ENCODE measurements around the gene OMP.
A peak's percentile ranks its signal among the peaks of the same experiment; 100 is the strongest.

Gene OMP

DNA sequence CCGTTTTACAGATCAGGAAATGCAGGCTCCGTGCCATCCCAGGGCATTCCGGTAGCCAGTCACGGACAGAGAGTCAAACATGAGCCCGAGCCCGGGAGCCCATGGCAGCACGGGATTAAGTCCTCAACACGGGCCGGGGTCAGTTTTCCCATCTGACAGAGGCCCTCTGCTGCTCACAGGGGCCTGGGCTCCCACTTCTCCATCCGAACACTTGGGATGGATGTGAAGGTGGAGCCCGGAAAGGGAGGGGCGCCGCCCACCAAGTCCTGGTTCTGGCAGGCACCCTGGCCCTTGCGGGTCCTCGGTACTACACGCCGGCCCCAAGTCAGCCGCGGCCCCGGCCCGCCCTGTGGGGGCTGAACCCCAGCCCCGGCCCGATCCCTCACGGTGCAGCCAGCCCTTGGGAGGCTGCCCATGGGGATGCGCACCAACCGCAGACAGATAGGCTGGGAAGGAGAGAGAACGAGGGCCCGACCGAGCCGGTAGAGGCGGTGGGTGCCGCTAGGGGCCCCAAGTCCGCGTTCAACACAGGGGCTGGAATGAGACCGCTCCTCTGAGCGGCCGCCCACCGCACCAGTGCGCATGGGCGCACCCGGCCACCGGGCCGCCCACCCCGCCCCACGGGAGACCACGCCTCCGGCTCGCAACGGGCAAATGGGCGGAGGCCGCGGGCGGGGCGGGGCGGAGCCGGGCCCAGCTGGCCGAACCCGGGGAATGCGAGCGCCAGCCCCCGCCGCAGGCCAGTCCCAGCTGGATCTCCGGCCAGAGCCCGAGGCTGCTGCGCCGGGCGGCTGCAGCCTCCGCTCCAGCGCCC is 36.2 kb upstream of the OMP start, which contains the start of gene CAPN5:
Gene CAPN5 (plus strand): TSS at position 743 of the 814 bp plus-strand sequence. CDS start 17,916 bp downstream, outside the sequence.
- DNase-seq (ENCODE audit: low read depth, low spot score): no peak
- no peak for TF ChIP-seq FOXP2 (optimal IDR thresholded peaks at IDR 0.05; ENCODE audit: control extremely low read depth, extremely low read length, insufficient read depth)
- TF ChIP-seq EZH2 (IDR thresholded peaks at IDR 0.05): no peak
- TF ChIP-seq POLR2AphosphoS5 (IDR thresholded peaks at IDR 0.05; ENCODE audit: borderline replicate concordance, low read depth, low read length): peak; percentile 81
- Histone ChIP-seq H3K9me3 (ENCODE audit: low read depth, low read length) (no peaks in the 10 kb centered on the region), H3K36me3 (ENCODE audit: insufficient read depth, low read length) (no peaks in the 10 kb centered on the region), H3K9ac (ENCODE audit: insufficient read length) (peak within 1 kb of the TSS; percentile 81), H3K4me3 (peak within 1 kb of the TSS; percentile 84), H3K27ac (no peak within 1 kb of the TSS)

DNA sequence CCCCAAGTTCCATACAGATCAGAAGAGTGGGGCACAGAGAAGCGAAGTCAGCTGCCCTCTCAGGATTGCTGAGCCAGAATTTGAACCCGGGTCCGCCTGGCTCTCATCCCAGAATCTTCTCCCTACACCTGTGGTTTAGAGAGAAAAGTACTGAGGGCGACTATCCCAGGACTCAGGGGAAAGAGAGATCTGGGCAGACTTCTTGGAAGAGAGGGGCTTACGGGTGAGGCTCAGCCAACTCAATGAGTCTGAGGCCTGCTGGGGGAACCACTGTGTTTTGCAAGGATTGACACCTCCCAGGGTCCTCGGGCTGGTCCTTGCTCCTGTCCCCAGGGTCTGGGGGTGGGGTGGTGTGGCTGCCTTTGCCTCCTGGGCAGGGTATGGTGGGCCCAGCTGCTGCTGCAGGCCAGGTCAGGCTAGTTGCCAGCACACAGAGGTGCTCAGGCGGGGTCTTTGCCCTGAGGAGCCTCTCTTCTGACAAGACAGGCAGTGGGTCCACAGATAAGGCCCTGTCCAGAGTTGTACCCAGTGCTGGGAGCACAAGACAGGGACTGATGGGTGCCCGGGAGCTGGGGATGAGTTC is 34.7 kb upstream of the OMP start:
- peak overlapping the region; percentile 84; the same call in 1 of the 2 replicates for H3K4me3 ChIP-seq
- no peaks in the 10 kb centered on the region for H3K36me3 ChIP-seq (ENCODE audit: insufficient read depth, low read length)
- TF ChIP-seq EZH2 (IDR thresholded peaks at IDR 0.05): no peak
- no peak for TF ChIP-seq POLR2AphosphoS5 (IDR thresholded peaks at IDR 0.05; ENCODE audit: borderline replicate concordance, low read depth, low read length)
- TF ChIP-seq FOXP2 (optimal IDR thresholded peaks at IDR 0.05; ENCODE audit: control extremely low read depth, extremely low read length, insufficient read depth): no peak
- H3K9ac ChIP-seq (ENCODE audit: insufficient read length): no peak overlapping the region
- no peak overlapping the region for H3K27ac ChIP-seq
- H3K9me3 ChIP-seq (ENCODE audit: low read depth, low read length): no peaks in the 10 kb centered on the region
- DNase-seq (ENCODE audit: low read depth, low spot score): no peak

- Histone ChIP-seq H3K4me3 (no peak overlapping the region), H3K9ac (ENCODE audit: insufficient read length) (no peak overlapping the region), H3K9me3 (ENCODE audit: low read depth, low read length) (no peaks in the 10 kb centered on the region), H3K36me3 (ENCODE audit: insufficient read depth, low read length) (no peaks in the 10 kb centered on the region), H3K27ac (no peak overlapping the region)
- TF ChIP-seq EZH2 (IDR thresholded peaks at IDR 0.05) (no peak), POLR2AphosphoS5 (IDR thresholded peaks at IDR 0.05; ENCODE audit: borderline replicate concordance, low read depth, low read length) (no peak), FOXP2 (optimal IDR thresholded peaks at IDR 0.05; ENCODE audit: control extremely low read depth, extremely low read length, insufficient read depth) (no peak)
- DNase-seq (ENCODE audit: low read depth, low spot score): no peak
Observed at GRCh38 chr11:77068457-77069335, 33.9 kb upstream of the OMP start.

DNA sequence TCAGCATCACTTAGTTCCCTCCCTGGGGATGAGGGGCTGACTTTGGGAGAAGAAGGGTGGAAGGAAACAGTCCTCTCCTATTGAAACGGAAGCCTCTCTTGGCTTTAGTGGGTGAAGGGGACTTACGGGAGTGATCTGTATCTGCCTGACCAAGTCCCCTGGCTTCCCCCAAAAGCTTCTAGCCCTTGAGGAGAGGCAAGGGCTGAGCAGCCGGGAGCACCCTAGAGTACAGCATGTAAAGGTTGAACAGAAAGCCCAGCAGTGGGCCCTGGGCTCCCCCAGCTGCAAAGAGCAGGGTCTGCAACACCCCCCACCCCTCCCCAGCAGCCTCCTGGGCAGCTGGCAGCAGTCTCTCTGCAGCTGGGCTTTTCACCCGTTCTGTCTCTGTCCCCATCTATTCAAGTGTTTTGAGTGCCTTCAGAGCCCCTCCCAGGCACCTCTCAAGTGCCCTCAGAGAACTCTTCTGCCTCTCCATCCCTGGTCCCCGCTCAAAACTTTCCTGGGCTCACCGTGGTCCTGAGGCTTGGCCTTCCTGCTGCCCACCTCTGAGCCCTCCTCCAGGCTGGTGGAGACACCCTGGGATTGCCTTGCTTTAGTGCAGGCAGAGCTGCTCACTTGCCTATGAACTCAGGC is 33.2 kb upstream of the OMP start:
- no peak overlapping the region for H3K4me3 ChIP-seq
- DNase-seq (ENCODE audit: low read depth, low spot score): no peak
- H3K36me3 ChIP-seq (ENCODE audit: insufficient read depth, low read length): no peaks in the 10 kb centered on the region
- no peaks in the 10 kb centered on the region for H3K9me3 ChIP-seq (ENCODE audit: low read depth, low read length)
- TF ChIP-seq FOXP2 (optimal IDR thresholded peaks at IDR 0.05; ENCODE audit: control extremely low read depth, extremely low read length, insufficient read depth) (no peak), POLR2AphosphoS5 (IDR thresholded peaks at IDR 0.05; ENCODE audit: borderline replicate concordance, low read depth, low read length) (no peak), EZH2 (IDR thresholded peaks at IDR 0.05) (no peak)
- H3K27ac ChIP-seq: no peak overlapping the region
- no peak overlapping the region for H3K9ac ChIP-seq (ENCODE audit: insufficient read length)

GRCh38 chr11:77069969-77070582 is 32.6 kb upstream of the OMP start:
- Histone ChIP-seq H3K9ac (ENCODE audit: insufficient read length) (no peak overlapping the region), H3K27ac (no peak overlapping the region), H3K4me3 (no peak overlapping the region), H3K9me3 (ENCODE audit: low read depth, low read length) (no peaks in the 10 kb centered on the region), H3K36me3 (ENCODE audit: insufficient read depth, low read length) (no peaks in the 10 kb centered on the region)
- TF ChIP-seq FOXP2 (optimal IDR thresholded peaks at IDR 0.05; ENCODE audit: control extremely low read depth, extremely low read length, insufficient read depth): no peak
- DNase-seq (ENCODE audit: low read depth, low spot score): no peak

GRCh38 chr11:77071077-77071476 is 31.6 kb upstream of the OMP start:
- Histone ChIP-seq H3K4me3 (no peak overlapping the region), H3K36me3 (ENCODE audit: insufficient read depth, low read length) (no peaks in the 10 kb centered on the region), H3K27ac (no peak overlapping the region), H3K9me3 (ENCODE audit: low read depth, low read length) (no peaks in the 10 kb centered on the region), H3K9ac (ENCODE audit: insufficient read length) (no peak overlapping the region)
- DNase-seq (ENCODE audit: low read depth, low spot score): no peak
- TF ChIP-seq EZH2 (IDR thresholded peaks at IDR 0.05) (no peak), FOXP2 (optimal IDR thresholded peaks at IDR 0.05; ENCODE audit: control extremely low read depth, extremely low read length, insufficient read depth) (no peak), POLR2AphosphoS5 (IDR thresholded peaks at IDR 0.05; ENCODE audit: borderline replicate concordance, low read depth, low read length) (no peak)

GRCh38 chr11:77071671-77072605 is 30.7 kb upstream of the OMP start:
- no peaks in the 10 kb centered on the region for H3K9me3 ChIP-seq (ENCODE audit: low read depth, low read length)
- TF ChIP-seq FOXP2 (optimal IDR thresholded peaks at IDR 0.05; ENCODE audit: control extremely low read depth, extremely low read length, insufficient read depth) (no peak), EZH2 (IDR thresholded peaks at IDR 0.05) (no peak), POLR2AphosphoS5 (IDR thresholded peaks at IDR 0.05; ENCODE audit: borderline replicate concordance, low read depth, low read length) (no peak)
- no peak overlapping the region for H3K4me3 ChIP-seq
- H3K9ac ChIP-seq (ENCODE audit: insufficient read length): no peak overlapping the region
- H3K27ac ChIP-seq: no peak overlapping the region
- H3K36me3 ChIP-seq (ENCODE audit: insufficient read depth, low read length): no peaks in the 10 kb centered on the region
- no peak for DNase-seq (ENCODE audit: low read depth, low spot score)

Measured in SK-N-MC (cell line).